ENCODE results near the gene RPL37.
"Not testable (repeated sequence)": the region's sequence is repeated elsewhere in the genome, so short reads cannot be mapped to it uniquely, and the experiment has no call there.

The RPL37 gene

GRCh38 chr5:40833712-40834229 is 1.3 kb downstream of the RPL37 start:
- no peak for DNase-seq

- no peak for DNase-seq
Measured at GRCh38 chr5:40832345-40832744, 2.7 kb downstream of the RPL37 start.

- no peak for DNase-seq
Measured at GRCh38 chr5:40831346-40832210, 3.4 kb downstream of the RPL37 start.

GRCh38 chr5:40829748-40830533 is 5.1 kb downstream of the RPL37 start:
- DNase-seq, result no peak

GRCh38 chr5:40828690-40829661 is 6.0 kb downstream of the RPL37 start:
- DNase-seq, result no peak

GRCh38 chr5:40828021-40828631 is 6.9 kb downstream of the RPL37 start:
- no peak for DNase-seq

GRCh38 chr5:40827188-40827977 is 7.6 kb downstream of the RPL37 start:
- no peak for DNase-seq

GRCh38 chr5:40826489-40827187 is 8.4 kb downstream of the RPL37 start:
- no peak for DNase-seq

GRCh38 chr5:40825461-40826043 is 9.5 kb downstream of the RPL37 start:
- DNase-seq, result not testable (repeated sequence)

GRCh38 chr5:40823459-40823858 is 11.6 kb downstream of the RPL37 start:
- DNase-seq, result no peak

GRCh38 chr5:40813698-40814281 is 21.2 kb downstream of the RPL37 start:
- no peak for DNase-seq

- no peak for DNase-seq
Measured at GRCh38 chr5:40812125-40812524, 22.9 kb downstream of the RPL37 start.

- DNase-seq, result no peak
Measured at GRCh38 chr5:40801771-40802562, 33.1 kb downstream of the RPL37 start.

GRCh38 chr5:40799258-40799657 is 35.8 kb downstream of the RPL37 start:
- no peak for DNase-seq

GRCh38 chr5:40798801-40799210 is 36.2 kb downstream of the RPL37 start:
- no peak for DNase-seq

GRCh38 chr5:40798012-40798800 is 36.8 kb downstream of the RPL37 start, which contains the start of gene PRKAA1:
TSS of gene PRKAA1 (minus strand) at chr5:40798374. CDS start at chr5:40798189, 185 bp downstream.
- DNase-seq, result peak; percentile 86 to 95 (median 93)

- peak; percentile 57 to 76 (median 60) for DNase-seq
Measured at GRCh38 chr5:40797273-40798011, 37.6 kb downstream of the RPL37 start.

Measured in suppressor macrophage treated with lipopolysaccharide for 1 hour (primary cell).